Mucosa of rectum (tissue), 2 donors: ENCODE data around the gene KLHL40.
"Not testable (repeated sequence)": the region's sequence is repeated elsewhere in the genome, so short reads cannot be mapped to it uniquely, and the experiment has no call there.

Source experiments
- H3K27ac ChIP-seq, 2 donors: one replicate each; pipeline ENCODE4 v1.7.0; 2013; ENCODE audit warnings: inconsistent platforms in 2 of 2, low read depth in 2 of 2, low read length in 2 of 2
- H3K27me3 ChIP-seq, 2 donors: one replicate each; pipeline ENCODE4 v1.7.0; 2013; ENCODE audit warnings: low read length in 2 of 2; ENCODE audit not compliant: control insufficient read depth in 2 of 2, insufficient read depth in 2 of 2
- H3K36me3 ChIP-seq, 2 donors: one replicate each; pipeline ENCODE4 v1.7.0; 2013; ENCODE audit warnings: low read length in 2 of 2; ENCODE audit not compliant: control insufficient read depth in 2 of 2, insufficient read depth in 2 of 2
- H3K4me1 ChIP-seq, 2 donors: one replicate each; pipeline ENCODE4 v1.7.0; 2013; ENCODE audit warnings: low read length in 2 of 2, mild to moderate bottlenecking in 1 of 2; ENCODE audit not compliant: control insufficient read depth in 2 of 2, insufficient read depth in 2 of 2
- H3K4me3 ChIP-seq, 2 donors: one replicate each; pipeline ENCODE4 v1.7.0; 2013; ENCODE audit warnings: low read length in 2 of 2
- H3K9ac ChIP-seq, 2 donors: one replicate each; pipeline ENCODE4 v1.7.0; 2013; ENCODE audit warnings: low read length in 2 of 2, low read depth in 1 of 2, mild to moderate bottlenecking in 1 of 2
- H3K9me3 ChIP-seq, 2 donors: one replicate each; pipeline ENCODE4 v1.7.0; 2013; ENCODE audit warnings: low read length in 2 of 2; ENCODE audit not compliant: control insufficient read depth in 2 of 2
- donor health status: healthy.
- donor health status: Normal muscosa, but diverticular disease.

KLHL40 gene

DNA sequence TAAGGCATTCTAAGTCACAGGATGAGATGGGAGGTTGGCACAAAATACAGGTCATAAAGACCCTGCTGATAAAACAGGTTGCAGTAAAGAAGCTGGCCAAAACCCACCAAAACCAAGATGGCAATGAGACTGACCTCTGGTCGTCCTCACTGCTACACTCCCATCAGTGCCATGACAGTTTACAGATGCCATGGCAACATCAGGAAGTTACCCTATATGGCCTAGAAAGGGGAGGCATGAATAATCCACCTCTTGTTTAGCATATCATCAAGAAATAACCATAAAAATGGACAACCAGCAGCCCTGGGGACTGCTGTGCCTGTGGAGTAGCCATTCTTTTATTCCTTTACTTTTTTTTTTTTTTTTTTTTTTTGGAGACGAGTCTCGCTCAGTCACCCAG is 37.1 kb downstream of the KLHL40 start:
- H3K4me1 ChIP-seq, H3K4me3 ChIP-seq, H3K9ac ChIP-seq, H3K36me3 ChIP-seq, H3K27me3 ChIP-seq, H3K27ac ChIP-seq, H3K9me3 ChIP-seq: not testable (repeated sequence)

DNA sequence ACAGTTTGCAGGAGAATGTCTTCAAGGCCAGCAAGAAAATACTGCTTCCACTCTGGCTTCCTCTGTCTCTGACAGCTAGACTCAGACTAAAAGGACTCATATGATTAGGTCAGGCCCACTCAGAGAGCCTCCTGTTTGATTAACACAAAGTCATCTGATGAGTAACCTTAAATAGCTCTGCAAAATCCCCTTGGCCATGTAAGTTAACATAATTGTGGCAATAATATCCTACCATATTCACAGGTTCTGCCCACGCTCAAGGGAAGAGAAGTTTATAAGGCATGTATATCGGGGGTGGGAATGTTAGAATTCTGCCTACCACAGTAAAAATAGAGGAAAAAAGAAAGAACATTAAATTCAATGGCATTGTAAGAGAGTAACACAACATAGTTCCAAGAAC is 37.9 kb downstream of the KLHL40 start:
- Histone ChIP-seq H3K9ac (no peak overlapping the region), H3K36me3 (no peaks in the 10 kb centered on the region), H3K4me3 (no peak overlapping the region), H3K4me1 (no peaks in the 10 kb centered on the region), H3K27ac (no peak overlapping the region), H3K27me3 (no peaks in the 10 kb centered on the region), H3K9me3 (no peaks in the 10 kb centered on the region)

DNA sequence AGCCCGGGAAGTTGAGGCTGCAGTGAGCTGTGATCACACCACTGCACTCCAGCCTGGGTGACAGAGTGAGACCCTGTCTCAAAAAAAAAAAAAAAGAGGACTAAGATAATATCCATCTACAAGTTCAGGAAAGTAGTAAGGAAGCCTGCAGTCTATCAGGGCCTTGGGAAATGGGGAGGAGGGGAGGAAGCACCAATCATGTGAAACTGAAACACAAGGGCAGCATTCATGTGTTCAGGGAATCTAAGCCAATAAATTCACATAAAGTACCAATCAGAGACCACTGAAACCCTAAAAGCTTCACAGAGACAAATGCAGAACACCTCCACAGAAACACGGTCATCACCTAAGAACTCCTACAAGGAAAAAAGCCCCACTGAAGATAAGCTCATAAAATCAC is 40.1 kb downstream of the KLHL40 start:
- Histone ChIP-seq H3K4me1 (no peaks in the 10 kb centered on the region), H3K9me3 (no peaks in the 10 kb centered on the region), H3K27ac (no peak overlapping the region), H3K4me3 (no peak overlapping the region), H3K36me3 (no peaks in the 10 kb centered on the region), H3K27me3 (no peaks in the 10 kb centered on the region), H3K9ac (no peak overlapping the region)

- Histone ChIP-seq H3K4me1 (no peaks in the 10 kb centered on the region), H3K27me3 (no peaks in the 10 kb centered on the region), H3K27ac (no peak overlapping the region), H3K9ac (no peak overlapping the region), H3K4me3 (no peak overlapping the region), H3K9me3 (no peaks in the 10 kb centered on the region), H3K36me3 (no peaks in the 10 kb centered on the region)
These were observed 42.7 kb downstream of the KLHL40 start for GRCh38 chr3:42728056-42728455.

DNA sequence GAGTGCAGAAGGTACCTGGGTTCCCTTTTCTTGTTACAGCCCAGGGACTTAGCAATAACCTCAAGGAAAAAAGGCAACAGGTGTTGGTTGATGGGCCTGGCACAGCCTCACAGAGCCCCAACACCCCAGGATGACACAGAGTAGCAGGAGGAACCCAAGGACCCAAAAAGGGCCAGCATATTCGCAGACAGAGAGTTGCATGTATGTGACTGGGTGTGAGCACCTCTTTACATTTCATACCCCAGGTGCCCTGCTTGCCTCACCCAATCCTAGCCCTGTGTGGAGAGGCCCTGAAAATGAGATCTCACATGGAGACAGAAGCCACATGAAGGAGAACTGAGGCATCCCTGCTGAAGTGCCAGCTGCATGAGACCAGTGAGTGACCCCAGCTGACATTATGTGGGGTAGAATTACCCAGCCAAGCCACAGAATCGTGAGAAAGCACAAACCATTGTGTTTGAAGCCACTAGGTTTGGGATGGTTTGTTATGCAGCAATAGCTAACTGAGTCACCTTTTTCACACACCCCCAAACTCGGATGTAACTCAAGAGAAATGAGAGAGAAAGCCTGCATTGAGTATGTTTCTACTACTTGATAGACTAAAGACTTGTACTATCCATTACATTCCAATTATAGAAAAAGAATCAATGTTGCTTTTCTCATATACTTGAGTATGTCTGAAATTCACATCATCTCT is 43.5 kb downstream of the KLHL40 start:
- H3K4me1 ChIP-seq, result no peaks in the 10 kb centered on the region
- H3K27ac ChIP-seq, result no peak overlapping the region
- H3K27me3 ChIP-seq, result no peaks in the 10 kb centered on the region
- no peaks in the 10 kb centered on the region for H3K36me3 ChIP-seq
- no peaks in the 10 kb centered on the region for H3K9me3 ChIP-seq
- H3K9ac ChIP-seq, result no peak overlapping the region
- H3K4me3 ChIP-seq, result no peak overlapping the region

GRCh38 chr3:42729404-42730145 is 44.2 kb downstream of the KLHL40 start:
- Histone ChIP-seq H3K9ac (no peak overlapping the region), H3K4me3 (no peak overlapping the region), H3K27me3 (no peaks in the 10 kb centered on the region), H3K9me3 (no peaks in the 10 kb centered on the region), H3K27ac (no peak overlapping the region), H3K36me3 (no peaks in the 10 kb centered on the region), H3K4me1 (no peaks in the 10 kb centered on the region)

- Histone ChIP-seq H3K9ac (no peak overlapping the region), H3K27ac (no peak overlapping the region)
These were observed 45.0 kb downstream of the KLHL40 start for GRCh38 chr3:42730294-42730693.

DNA sequence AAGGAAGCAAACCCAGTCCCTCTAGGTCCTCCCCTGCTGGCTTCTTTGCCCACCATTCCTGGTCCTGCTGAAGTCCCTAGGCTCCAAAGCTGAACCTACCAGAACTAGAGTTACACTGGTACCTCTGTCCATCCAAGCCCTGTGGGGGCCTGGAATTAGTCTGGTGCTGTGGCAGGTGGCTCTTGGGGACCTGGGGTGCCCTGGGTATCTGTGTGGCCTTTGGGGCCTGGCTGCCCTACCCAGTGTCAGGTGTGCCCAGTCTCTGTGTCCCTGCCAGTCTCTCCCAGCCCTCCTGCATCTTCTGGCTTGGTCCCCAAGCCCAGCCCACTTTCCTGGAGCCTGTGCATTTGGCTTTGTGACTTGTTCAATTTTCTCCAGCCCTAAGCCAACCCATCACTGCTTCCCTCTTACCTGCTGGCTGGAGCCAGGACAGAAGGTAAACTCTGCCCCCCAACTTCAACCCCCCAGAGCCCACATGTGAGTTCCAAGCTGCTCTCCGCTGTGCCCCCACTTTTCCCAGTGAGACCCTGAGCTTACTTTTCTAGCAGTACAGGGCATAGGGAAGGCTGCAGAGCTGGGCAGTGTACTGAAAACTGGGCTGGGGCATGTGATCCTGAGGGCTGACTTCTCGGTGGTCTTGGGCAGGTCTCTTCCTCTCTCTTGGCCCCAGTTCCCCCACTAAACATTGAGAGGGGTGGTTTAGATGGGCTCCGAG is 45.5 kb downstream of the KLHL40 start:
- Histone ChIP-seq H3K9ac (no peak overlapping the region), H3K9me3 (no peaks in the 10 kb centered on the region), H3K4me1 (no peaks in the 10 kb centered on the region), H3K36me3 (no peaks in the 10 kb centered on the region), H3K27me3 (no peaks in the 10 kb centered on the region), H3K4me3 (no peak overlapping the region), H3K27ac (no peak overlapping the region)

More at GRCh38 chr3:42730294-42730693, 45.0 kb downstream of the KLHL40 start:
- Histone ChIP-seq H3K4me3 (no peak overlapping the region), H3K4me1 (no peaks in the 10 kb centered on the region), H3K36me3 (no peaks in the 10 kb centered on the region), H3K9me3 (no peaks in the 10 kb centered on the region), H3K27me3 (no peaks in the 10 kb centered on the region)

GRCh38 chr3:42731476-42732195 is 46.3 kb downstream of the KLHL40 start:
- no peaks in the 10 kb centered on the region for H3K4me1 ChIP-seq
- H3K27ac ChIP-seq, result no peak overlapping the region
- H3K9me3 ChIP-seq, result no peaks in the 10 kb centered on the region
- no peaks in the 10 kb centered on the region for H3K36me3 ChIP-seq
- no peaks in the 10 kb centered on the region for H3K27me3 ChIP-seq
- no peak overlapping the region for H3K9ac ChIP-seq
- no peak overlapping the region for H3K4me3 ChIP-seq
